ENCODE measurements around the gene GRIK4. TPM values are rescaled to one million over a fixed set of nuclear protein-coding genes. Genes with fewer than 3 reads are reported as not detected.

Gene GRIK4
- polyA plus RNA-seq, 10 donors = 0.18 to 0.86 (median 0.36) TPM

- DNase-seq = no peak
These were observed 364.4 kb downstream of the GRIK4 start for GRCh38 chr11:120875986-120876385.

- DNase-seq = no peak
These were observed 366.3 kb downstream of the GRIK4 start for GRCh38 chr11:120877746-120878365.

GRCh38 chr11:120878781-120879180 is 367.2 kb downstream of the GRIK4 start:
- DNase-seq = no peak

- DNase-seq = no peak
These were observed 369.1 kb downstream of the GRIK4 start for GRCh38 chr11:120880498-120881175.

GRCh38 chr11:120881596-120881995 is 370.0 kb downstream of the GRIK4 start:
- no peak for DNase-seq

- DNase-seq = no peak
These were observed 370.6 kb downstream of the GRIK4 start for GRCh38 chr11:120882175-120882574.

- DNase-seq = peak; percentile 28 to 75 (median 72)
These were observed 372.0 kb downstream of the GRIK4 start for GRCh38 chr11:120883404-120884080.

GRCh38 chr11:120884154-120885020 is 372.8 kb downstream of the GRIK4 start:
- DNase-seq = no peak

- no peak for DNase-seq
These were observed 379.2 kb downstream of the GRIK4 start for GRCh38 chr11:120890609-120891320.

GRCh38 chr11:120893440-120894201 is 382.1 kb downstream of the GRIK4 start:
- DNase-seq = no peak

GRCh38 chr11:120894202-120894985 is 382.8 kb downstream of the GRIK4 start:
- no peak for DNase-seq

GRCh38 chr11:120896687-120897086 is 385.1 kb downstream of the GRIK4 start:
- no peak for DNase-seq

- DNase-seq = no peak
These were observed 387.0 kb downstream of the GRIK4 start for GRCh38 chr11:120898568-120898967.

- no peak for DNase-seq
These were observed 388.2 kb downstream of the GRIK4 start for GRCh38 chr11:120899720-120900119.

- no peak for DNase-seq
These were observed 389.1 kb downstream of the GRIK4 start for GRCh38 chr11:120900643-120901042.

GRCh38 chr11:120903686-120904085 is 392.1 kb downstream of the GRIK4 start:
- DNase-seq = no peak

- DNase-seq = no peak
These were observed 392.6 kb downstream of the GRIK4 start for GRCh38 chr11:120904116-120904515.

GRCh38 chr11:120906766-120907165 is 395.2 kb downstream of the GRIK4 start:
- DNase-seq = no peak

- DNase-seq = no peak
These were observed 396.4 kb downstream of the GRIK4 start for GRCh38 chr11:120907971-120908370.
